ENCODE results near the gene KATNIP. TPM values are rescaled to one million over a fixed set of nuclear protein-coding genes. Genes with fewer than 3 reads are reported as not detected.

Gene KATNIP
- total RNA-seq, 1 donor from 2014 or later: 22.9 TPM

DNA sequence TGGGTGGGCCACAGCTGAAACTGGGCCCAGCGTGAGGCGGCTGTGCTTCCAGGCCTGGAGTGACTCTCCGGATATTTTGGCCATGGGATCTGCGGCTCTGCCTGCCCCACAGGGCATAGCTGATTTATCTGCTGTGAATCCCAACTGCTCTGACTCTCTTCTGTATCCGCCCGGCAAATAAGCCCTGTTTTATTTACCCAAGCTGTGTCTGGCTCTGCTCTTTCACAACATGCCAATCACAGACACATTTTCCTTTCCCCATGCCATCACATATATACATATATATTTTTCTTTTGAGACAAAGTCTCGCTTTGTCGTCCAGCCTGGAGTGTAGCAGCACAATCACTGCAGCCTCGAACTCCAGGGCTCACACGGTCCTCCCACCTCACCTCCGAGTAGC lies 33.6 kb upstream of the KATNIP start:
- no peak for DNase-seq
- Mint-ChIP-seq H3K4me3 (ENCODE audit: unreplicated experiment) (no peak overlapping the region), H3K27ac (ENCODE audit: unreplicated experiment) (no peak overlapping the region), H3K36me3 (ENCODE audit: unreplicated experiment) (peaks cover 15% of the 10 kb centered on the region), H3K27me3 (ENCODE audit: unreplicated experiment) (peaks cover 6% of the 10 kb centered on the region), H3K9me3 (ENCODE audit: unreplicated experiment) (peaks cover 10% of the 10 kb centered on the region), H3K4me1 (ENCODE audit: low read depth, unreplicated experiment) (peaks cover 10% of the 10 kb centered on the region)
- TF ChIP-seq, protein P1, sequence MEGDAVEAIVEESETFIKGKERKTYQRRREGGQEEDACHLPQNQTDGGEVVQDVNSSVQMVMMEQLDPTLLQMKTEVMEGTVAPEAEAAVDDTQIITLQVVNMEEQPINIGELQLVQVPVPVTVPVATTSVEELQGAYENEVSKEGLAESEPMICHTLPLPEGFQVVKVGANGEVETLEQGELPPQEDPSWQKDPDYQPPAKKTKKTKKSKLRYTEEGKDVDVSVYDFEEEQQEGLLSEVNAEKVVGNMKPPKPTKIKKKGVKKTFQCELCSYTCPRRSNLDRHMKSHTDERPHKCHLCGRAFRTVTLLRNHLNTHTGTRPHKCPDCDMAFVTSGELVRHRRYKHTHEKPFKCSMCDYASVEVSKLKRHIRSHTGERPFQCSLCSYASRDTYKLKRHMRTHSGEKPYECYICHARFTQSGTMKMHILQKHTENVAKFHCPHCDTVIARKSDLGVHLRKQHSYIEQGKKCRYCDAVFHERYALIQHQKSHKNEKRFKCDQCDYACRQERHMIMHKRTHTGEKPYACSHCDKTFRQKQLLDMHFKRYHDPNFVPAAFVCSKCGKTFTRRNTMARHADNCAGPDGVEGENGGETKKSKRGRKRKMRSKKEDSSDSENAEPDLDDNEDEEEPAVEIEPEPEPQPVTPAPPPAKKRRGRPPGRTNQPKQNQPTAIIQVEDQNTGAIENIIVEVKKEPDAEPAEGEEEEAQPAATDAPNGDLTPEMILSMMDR (IDR thresholded peaks at IDR 0.05; ENCODE audit: partially characterized antibody, unreplicated experiment): no peak

DNA sequence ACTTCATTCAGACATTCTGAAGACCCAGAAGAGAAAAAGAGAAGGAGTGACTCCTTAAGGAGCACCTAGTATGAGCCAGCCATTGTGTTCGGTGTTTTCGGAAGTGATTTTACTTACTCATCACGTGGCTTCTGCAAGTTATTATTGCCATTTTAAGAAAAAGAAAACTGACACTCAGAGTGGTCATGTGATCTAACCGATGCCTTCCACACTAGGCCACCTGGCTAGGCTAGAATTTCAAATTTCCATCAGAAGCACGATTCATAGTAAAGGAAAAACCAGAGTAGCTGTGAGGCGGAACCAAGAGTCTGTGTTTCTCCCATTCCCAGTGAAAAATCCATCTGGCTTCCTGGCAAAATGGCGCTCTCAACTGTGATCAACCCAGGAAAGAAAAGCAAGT lies 32.3 kb upstream of the KATNIP start:
- Mint-ChIP-seq H3K4me1 (ENCODE audit: low read depth, unreplicated experiment) (peaks cover 9% of the 10 kb centered on the region), H3K4me3 (ENCODE audit: unreplicated experiment) (no peak overlapping the region), H3K36me3 (ENCODE audit: unreplicated experiment) (peaks cover 14% of the 10 kb centered on the region), H3K27me3 (ENCODE audit: unreplicated experiment) (peaks cover 6% of the 10 kb centered on the region), H3K27ac (ENCODE audit: unreplicated experiment) (no peak overlapping the region), H3K9me3 (ENCODE audit: unreplicated experiment) (peaks cover 10% of the 10 kb centered on the region)
- TF ChIP-seq, protein P1 (IDR thresholded peaks at IDR 0.05; ENCODE audit: partially characterized antibody, unreplicated experiment): no peak
- no peak for DNase-seq

DNA sequence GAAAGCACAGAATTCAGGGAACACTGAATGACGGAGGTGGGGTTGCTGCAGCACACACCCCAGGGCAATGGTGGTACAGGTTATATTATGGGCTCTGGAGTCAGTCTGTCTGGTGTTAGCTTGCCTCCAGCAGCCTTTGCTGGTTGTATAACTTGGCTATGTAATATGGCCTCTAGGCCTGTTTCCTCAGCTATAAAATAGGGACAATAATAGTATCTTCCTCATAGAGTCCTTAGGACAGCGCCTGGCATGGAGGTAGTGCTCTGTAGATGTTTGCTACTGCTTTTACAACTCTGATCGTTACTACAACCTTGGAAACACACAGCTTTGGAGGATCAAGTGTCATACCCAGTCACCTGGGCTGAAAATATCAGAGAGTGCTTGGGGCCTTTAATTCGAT lies 31.7 kb upstream of the KATNIP start:
- TF ChIP-seq, protein P1 (IDR thresholded peaks at IDR 0.05; ENCODE audit: partially characterized antibody, unreplicated experiment): no peak
- H3K4me1 Mint-ChIP-seq (ENCODE audit: low read depth, unreplicated experiment): peaks cover 9% of the 10 kb centered on the region
- peaks cover 7% of the 10 kb centered on the region for H3K9me3 Mint-ChIP-seq (ENCODE audit: unreplicated experiment)
- H3K27ac Mint-ChIP-seq (ENCODE audit: unreplicated experiment): no peak overlapping the region
- no peak for DNase-seq
- no peak overlapping the region for H3K4me3 Mint-ChIP-seq (ENCODE audit: unreplicated experiment)
- peaks cover 10% of the 10 kb centered on the region for H3K36me3 Mint-ChIP-seq (ENCODE audit: unreplicated experiment)
- H3K27me3 Mint-ChIP-seq (ENCODE audit: unreplicated experiment): peaks cover 6% of the 10 kb centered on the region

DNA sequence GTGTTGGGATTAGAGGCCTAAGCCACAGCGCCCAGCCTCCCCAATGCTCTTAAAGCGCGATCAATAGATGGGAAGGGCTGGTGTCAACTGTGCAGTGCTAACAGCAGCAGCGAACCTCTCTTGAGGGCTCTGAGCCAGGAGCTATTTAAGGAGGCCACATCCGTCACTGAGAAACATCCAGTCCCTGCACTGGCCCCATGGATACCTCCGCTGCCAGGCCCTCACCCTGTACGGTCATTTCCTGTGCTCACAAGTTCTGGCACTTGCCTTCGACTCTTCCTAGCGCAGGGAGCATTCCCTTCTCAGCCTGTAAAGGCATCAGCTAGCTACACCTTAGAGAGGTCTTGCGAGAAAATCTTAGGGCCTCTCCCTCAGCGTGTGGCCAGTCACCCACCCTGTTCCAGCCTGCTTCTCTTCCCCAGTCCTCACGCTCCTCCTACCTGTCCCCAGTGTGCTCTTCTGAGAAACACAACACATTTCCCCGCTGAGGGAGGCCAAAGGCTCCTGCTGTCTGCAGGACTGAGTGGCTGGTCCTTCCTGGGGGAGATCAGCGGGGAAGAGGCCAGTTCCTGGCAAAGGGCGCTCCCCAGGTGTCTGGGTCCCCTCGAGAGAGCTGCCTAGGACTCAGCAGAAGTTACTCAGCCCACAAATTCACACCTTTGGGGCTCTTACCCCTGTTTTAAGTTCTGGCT lies 28.8 kb upstream of the KATNIP start:
- H3K9me3 Mint-ChIP-seq (ENCODE audit: unreplicated experiment): peaks cover 4% of the 10 kb centered on the region
- peaks cover 9% of the 10 kb centered on the region for H3K4me1 Mint-ChIP-seq (ENCODE audit: low read depth, unreplicated experiment)
- H3K27ac Mint-ChIP-seq (ENCODE audit: unreplicated experiment): peak overlapping the region; percentile 59
- peaks cover 6% of the 10 kb centered on the region for H3K27me3 Mint-ChIP-seq (ENCODE audit: unreplicated experiment)
- TF ChIP-seq, protein P1 (IDR thresholded peaks at IDR 0.05; ENCODE audit: partially characterized antibody, unreplicated experiment): no peak
- H3K36me3 Mint-ChIP-seq (ENCODE audit: unreplicated experiment): peaks cover 16% of the 10 kb centered on the region
- no peak overlapping the region for H3K4me3 Mint-ChIP-seq (ENCODE audit: unreplicated experiment)
- DNase-seq: no peak

DNA sequence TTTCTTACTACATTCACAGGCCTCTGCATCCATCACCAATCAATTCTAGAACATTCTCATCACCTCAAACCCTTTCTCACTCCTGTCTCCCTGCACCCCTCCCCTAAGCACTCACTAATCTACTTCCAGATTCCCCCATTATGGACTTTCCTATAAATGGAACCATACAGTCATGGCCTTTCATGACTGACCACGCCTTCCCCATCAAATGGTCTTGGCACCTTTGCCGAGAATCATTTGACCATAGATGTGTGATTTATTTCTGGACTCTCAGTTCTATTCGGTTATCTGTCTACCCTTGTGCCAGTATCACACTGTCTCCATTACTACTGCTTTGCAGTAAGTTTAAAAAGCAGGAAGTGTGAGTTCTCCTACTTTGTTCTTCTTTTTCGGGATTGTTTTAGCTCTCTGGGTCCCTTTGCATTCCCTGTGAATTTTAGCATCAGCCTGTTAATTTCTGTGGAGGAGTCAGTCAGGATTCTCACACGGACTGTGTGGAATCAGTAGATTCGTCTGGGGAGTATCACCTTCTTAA lies 27.7 kb upstream of the KATNIP start:
- Mint-ChIP-seq H3K9me3 (ENCODE audit: unreplicated experiment) (peaks cover 6% of the 10 kb centered on the region), H3K36me3 (ENCODE audit: unreplicated experiment) (peaks cover 21% of the 10 kb centered on the region), H3K27me3 (ENCODE audit: unreplicated experiment) (peaks cover 7% of the 10 kb centered on the region), H3K4me1 (ENCODE audit: low read depth, unreplicated experiment) (peaks cover 8% of the 10 kb centered on the region), H3K27ac (ENCODE audit: unreplicated experiment) (no peak overlapping the region), H3K4me3 (ENCODE audit: unreplicated experiment) (no peak overlapping the region)
- DNase-seq: no peak
- TF ChIP-seq, protein P1 (IDR thresholded peaks at IDR 0.05; ENCODE audit: partially characterized antibody, unreplicated experiment): no peak

Data from glutamatergic neuron (in vitro differentiated cells).